ENCODE results near the gene HOXC11.

HOXC11 gene

DNA sequence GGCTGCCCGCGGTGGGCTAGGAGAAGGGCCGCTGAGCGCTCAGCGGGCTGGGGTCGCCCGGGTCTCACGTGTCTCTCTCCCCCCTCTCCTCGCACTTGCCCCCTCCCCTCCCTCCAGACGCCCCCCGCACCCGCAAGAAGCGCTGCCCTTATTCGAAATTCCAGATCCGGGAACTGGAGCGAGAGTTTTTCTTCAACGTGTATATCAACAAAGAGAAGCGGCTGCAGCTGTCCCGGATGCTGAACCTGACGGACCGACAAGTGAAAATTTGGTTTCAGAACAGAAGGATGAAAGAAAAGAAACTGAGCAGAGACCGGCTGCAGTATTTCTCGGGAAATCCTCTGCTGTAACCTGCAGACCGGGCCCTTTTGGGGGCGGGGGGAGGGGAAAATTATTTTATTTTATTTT, 2.1 kb downstream of the HOXC11 start:
- DNase-seq: no peak

DNA sequence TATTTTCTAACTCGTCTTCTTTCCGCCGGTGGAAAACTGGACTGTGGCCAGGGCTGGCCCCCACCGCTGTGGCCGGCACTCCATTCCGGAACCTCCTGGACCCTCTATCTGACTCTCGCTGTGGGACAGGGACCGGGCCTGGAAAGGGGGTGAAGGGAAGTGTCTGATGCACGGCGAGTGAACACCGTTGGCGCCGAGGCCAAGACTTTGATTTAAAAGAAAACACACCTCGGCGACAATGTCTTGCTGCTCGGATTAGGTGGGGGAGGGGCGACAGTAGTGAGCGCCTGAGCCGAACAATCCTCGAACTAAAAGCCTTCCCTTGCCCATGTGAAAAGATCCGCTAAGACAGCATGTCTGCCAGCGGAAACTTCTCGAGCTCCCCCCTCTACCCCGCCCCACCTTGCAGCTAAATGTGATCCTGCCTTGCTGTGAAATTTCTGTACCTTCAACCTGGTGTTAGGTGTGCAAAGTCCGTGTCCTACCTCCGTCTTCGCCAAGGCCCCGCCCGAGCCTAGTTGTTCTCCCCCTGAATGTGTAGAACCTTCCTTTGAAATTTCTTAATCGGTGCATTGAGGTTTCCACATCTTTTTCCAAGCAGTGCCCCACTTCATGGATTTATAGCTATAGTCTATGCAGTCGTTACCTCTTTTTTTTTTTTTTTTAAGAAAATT, 2.7 kb downstream of the HOXC11 start:
- no peak for DNase-seq

DNA sequence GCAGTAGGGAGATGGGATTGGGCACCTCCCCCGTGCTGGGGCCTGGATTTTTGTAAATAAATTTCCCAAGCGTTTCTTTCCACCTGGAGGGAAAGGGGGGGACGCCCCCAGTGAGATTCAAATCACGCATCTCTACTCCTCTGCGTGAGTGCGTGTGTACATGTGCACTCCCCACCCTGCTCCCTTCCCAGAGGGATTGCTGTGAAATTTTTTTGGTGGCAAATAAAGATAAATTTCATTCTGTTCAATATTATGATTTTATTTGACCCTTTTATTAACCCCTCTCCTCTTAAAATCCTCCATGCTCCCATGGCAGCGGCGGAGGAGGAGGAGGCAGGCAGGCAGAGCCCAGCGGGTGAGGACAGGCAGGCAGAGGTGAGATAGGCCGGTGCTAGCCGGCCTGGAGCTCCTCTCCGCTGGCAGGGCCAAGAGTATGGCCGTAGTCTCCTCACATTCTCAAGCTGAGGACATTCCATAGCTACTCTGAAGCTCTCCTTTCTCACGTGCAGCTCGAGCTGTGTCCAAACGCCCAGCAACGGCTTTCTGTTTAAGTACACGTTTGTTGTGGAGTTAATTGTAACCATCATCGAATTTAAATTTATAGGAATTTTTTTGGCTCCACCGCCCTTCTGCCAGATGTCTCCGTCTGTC, 3.4 kb downstream of the HOXC11 start:
- DNase-seq: no peak

DNA sequence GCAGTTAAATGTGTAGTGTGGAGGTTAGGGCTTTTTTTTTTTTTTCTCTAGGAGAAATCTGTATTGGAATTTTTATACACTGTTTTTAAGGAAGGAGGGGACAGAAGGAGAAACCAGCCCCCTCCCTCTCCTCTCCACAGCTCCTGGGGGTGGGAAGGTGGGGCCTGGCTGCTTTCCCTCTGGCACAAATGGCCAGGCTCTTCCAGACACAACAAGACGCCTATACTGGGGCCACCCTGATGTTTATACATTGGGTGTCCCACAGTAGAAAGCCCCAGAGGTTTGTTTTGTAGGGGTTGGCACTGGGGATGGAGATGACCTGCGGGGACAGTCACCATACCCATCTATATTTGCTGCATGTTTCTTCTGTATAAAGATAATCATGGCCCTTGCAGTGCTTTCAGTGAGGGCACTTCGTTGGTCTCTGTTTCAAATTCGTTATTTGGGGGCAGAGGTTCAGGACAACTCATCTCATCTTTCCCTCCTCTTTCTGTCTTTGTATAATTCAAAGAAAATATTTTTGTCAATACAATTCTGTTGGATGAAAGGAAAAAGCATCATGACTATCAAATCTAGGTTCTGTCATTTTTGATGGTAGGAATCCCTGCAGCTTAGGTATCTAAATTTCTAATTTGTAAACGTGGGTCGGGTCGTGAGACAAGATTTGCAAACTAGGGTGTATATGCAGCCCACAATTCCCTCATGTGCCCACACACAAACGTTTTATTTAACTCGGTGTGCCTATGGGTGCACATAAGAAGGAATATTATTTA, 4.1 kb downstream of the HOXC11 start:
- no peak for DNase-seq

DNA sequence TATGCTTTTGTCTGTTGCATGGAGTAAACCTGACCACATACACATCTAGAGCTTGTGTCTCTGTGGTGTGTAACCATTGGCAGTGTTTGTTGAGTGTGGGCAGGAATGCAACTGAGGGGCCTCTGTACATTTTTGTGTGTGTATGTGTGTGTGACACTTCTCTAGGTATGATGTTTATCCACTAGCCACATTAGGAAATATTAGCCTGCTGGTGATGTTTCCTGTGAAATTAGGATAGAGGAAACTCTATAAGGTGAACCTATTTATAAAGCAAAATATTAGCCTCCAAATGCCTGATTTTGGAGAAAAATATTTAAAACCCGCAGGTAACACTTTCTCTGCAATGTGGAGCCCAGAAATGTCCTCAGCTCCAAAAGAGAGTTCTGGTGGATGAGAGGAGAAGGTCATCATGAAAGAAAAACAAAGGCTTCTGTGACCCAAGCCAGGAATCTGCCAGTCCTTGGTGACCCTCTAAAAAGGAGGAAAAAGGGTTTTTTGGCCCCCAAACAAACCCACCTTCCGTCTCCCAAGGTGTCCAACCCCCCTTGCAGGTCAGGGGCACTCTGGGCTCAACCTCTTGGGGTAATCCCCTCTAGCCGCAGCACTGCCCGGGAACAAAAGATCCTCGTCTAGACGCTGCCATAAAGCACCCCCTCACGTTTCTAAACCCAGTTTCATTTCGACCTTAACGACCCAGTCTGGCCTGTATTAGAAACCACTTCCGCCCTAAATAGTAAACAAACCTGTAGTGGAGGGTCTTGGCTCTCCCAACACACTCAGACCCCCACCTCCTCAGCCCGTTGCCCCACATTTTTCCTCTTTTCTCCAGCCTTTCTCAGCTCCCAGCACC, 4.9 kb downstream of the HOXC11 start:
- DNase-seq: no peak

DNA sequence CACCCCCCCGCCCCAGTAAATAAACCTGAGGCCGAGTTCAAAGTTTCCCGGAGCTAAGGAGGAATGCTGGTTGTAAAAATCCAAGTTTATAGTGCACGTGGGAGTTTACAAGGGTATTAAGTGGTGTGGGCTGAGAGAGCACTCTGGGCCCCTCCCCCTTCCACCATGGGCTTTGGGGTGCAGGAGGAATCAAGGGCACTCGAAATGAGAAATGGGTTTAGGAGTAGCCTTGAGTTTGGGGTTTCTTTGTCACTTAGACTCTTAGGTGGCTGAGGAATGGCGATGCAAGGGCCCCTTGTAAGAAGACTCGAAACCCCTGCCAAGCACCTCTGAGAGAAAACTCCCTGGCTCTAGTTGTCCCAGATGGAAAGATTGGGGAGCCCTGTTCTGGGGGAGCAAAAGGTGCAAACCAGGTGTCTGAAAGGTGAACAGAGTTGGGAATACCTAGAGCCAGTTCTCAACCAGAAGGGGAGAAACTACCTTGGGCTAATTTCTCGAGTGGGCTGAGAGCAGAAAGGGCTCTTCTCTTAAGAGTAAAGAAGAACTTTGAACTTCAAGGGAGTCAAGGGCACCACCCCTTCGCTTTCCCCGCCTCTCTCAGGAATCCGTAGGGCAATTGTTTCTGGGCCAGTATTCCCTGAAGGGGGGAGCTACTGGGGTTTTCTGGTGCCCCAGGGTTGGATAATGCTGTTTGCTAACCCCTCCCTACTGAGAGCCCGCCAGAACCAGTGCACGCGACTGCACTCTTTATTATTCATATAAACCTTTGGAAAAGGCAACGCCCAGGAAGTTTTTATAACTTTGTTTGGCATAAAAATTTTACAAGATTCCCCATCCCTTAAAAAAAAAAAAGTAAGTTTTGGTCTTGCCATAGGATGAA, 5.8 kb downstream of the HOXC11 start:
- no peak for DNase-seq

DNA sequence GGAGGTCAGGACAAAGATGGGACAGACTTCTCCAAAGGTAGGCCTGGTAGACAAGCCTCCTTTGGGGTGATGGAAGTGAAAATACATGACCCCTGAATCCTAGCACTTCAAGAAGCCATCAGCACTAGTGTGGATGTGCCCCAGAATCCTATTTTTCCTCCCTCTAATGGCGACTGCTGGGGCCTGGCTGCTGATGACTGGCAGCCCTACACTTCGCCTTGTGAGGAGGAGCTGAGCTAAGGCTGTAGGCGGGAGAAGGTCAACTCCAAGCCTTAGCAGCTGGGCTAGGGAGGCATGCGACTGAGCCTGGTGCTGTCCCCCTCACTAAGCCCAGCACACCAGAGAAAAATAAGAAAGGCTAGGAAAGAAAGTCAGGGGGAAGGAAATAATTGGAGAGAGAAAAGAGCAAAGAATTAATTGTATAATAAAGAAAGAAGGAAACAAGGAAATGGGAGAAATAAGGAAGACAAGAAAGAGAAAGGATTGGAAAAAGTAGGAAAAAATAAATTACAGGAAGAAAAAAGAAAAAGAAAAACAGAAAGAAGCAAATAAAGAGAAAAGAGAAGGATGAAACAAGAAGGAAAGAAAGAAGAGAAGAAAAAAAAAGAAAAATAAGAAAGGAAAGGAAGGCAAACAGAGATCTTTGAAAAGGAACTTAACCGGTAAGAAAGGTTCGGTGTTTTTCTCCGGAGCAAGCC, 7.3 kb downstream of the HOXC11 start:
- no peak for DNase-seq

DNA sequence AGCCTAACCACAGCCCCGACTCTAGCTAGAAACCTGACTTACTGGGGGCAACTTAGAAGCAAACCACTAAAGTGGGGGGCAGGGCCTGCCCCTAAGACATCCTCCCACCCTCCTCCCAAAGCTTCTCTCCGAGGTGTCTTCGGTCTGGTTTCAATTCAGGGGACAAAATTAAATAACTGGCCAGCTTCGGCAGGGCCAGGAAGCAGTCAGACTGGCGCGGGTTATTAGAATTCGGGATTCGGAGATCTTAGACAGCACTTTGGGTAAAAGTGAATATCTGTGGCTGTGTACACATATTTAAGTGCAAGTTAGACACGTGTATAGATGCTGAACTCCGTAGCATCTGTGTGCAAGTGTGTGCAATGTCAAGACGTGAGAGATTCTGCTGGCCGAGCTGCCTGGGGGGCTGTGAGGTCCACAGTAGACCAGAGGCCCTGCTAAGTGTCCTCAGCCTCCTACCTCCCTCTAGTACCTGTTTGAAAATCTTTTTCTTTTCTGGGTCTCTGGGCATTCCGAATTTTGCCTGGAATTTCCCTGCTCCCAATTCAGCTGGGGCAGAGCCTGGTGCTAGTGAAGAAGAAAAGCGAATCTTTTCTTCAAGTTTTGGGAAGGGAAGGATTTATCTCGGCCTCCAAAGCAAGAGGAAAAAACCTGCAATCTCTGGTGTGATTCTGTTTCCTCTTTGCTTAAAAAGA, 8.0 kb downstream of the HOXC11 start:
- no peak for DNase-seq

DNA sequence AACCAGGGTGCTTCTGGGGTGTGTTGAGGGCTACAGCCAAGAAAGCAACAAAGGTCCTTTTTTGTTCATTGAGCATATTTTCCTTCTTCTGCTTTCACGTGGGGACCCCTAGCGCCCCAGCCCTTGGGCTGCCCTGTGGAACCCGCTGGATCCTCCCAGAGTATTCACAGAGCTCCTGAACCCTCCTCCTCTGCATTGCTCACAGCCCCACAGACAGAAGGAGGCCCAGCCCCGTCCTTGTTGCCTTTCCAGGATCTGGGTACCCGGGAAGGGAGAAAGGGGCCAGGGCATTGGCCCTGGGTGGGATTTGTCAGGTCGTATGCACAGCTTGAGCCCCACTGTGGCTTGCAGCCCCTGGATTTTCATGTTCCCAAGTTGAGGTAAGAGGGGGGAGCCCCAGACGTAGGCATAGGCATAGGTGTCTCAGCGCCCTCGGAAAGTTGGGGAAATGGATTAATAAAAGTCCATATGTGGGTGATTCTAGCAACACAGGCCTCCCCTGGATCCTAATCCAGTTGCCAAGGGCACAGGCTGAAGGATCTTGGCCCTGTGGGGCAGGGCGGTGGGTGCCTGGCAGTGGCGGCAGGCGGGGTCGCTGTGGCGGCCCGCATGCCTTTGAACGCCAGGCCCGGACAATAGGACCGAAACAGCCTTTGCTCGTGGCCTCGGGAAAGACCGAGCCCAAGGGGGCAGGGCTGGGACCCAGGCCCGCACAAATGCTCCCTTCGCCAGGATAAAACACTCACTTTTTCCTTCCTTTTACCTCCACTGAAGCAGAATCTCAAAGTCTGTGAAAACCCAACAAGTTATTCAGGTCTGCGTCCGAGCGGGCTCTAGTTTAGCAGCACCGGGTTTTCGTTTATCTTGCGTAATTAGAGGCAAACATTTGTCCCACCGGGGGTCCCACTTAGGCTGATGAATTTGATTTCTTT, 9.0 kb downstream of the HOXC11 start:
- DNase-seq: no peak

DNA sequence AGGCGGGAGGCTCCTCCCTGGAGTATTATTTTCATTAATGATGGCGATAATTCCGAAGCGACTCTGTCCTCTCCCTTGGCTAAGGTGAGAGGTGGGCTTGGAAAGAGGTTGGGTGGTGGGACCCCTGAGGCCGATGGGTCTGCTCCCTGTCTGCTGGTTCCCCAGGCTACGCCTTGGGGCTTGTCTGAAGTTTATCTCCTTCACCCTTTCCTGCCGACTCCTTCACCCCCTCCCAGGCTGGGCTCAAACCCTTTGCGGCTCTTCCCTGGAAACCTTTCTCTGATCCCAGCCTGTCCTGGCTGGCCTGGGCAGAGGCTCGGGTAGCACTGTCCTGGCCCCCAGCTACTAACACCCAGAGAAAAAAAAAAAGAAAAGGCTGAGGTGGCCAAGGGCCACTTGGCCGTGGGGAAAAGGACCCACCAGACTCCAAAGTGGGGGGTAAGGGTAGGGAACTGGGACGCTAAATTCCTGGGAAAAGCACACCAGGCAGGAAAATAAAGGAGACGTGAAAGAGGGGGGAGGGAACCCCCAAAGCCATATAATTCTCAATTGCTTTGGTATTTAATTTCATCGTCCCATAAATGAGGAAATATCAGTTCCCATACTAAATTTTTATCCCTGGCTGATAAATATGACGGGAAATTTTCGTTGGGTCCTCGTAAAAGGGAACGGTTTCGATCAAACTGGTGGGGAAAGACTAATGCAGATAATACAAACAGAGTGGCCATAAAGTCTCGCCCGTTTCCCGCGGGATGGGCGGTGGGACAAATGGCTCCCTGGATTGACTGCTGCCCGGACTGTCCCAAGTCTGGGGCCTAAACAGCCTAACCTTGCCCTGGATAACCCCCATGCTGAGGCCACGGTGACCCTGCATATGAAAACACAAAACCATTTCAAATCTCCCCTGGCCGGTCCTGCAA, 10.0 kb downstream of the HOXC11 start:
- no peak for DNase-seq

DNA sequence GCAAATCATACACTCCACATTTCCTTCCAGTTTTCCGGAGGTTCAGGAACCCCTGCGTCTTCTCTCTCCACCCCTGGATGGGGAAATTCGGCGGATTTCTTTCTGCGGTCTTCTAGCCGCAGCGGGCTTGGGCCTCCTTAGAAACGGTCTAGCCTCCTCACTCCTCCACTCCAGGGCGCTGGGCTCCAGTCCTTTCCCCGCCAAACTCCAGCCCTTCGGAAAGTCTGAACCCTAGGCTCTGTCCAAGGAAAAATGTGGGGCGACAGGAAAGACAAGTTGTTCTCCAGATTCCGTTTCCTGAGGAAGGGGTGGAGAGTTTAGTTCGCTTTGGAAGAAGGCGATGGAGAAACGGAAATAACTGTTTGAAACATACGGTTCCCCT, 10.6 kb downstream of the HOXC11 start:
- DNase-seq: no peak

DNA sequence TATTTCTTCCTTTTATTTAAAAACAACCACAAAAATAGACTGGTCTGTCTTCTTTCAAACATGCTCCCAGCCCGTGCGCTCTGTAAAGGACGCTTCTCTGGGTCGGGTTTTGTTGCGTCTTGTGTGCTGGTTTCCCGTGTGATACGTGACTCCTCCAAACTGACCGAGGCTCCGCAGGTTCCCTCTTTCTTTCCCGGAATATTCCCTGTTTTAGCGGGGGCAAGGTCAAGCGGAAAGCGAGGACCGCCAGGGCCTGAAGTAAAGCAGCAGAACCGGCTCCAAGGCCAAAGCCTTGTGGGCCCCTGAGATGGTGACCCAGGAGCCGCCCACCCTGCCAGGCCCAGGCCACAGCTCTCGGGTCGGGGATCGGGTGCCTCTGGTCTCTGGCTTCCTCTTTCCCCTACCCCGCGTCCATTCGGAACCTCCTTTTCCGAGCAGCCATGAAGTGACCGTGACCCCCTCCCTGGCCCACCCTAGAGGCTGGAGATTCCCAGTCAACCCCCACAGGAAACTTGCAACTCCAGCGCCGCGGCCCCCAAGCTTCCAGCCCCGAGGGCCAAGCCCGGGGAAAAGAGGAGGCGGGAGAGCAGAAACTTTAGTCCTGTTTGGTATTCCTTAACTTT, 11.1 kb downstream of the HOXC11 start:
- DNase-seq: no peak

DNA sequence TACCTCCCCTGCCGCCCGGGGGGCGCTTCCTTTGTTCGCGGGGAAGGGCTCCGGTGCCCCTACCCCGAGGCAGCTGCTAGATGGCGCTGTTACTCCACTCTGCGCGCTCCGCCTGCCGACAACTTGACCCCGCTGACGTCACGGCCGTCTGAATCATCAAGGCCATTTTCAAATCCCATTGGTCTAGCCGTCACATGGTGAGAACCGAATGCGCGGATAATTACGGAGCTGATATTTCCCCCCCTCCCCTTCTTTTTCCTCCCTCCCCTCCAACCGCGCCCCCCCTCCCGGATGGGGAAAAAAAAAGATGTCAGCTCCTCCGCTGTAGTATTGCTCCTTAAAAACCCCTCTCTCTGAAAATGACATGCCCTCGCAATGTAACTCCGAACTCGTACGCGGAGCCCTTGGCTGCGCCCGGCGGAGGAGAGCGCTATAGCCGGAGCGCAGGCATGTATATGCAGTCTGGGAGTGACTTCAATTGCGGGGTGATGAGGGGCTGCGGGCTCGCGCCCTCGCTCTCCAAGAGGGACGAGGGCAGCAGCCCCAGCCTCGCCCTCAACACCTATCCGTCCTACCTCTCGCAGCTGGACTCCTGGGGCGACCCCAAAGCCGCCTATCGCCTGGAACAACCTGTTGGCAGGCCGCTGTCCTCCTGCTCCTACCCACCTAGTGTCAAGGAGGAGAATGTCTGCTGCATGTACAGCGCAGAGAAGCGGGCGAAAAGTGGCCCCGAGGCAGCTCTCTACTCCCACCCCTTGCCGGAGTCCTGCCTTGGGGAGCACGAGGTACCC, 12.2 kb downstream of the HOXC11 start, which contains the start of gene HOXC10:
Gene HOXC10, plus strand, starts transcription at position 246 of the 791 bp plus-strand sequence. Its CDS starts 114 bp downstream, at position 360.
- no peak for DNase-seq

DNA sequence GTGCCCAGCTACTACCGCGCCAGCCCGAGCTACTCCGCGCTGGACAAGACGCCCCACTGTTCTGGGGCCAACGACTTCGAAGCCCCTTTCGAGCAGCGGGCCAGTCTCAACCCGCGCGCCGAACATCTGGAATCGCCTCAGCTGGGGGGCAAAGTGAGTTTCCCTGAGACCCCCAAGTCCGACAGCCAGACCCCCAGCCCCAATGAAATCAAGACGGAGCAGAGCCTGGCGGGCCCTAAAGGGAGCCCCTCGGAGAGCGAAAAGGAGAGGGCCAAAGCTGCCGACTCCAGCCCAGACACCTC, 12.7 kb downstream of the HOXC11 start:
- no peak for DNase-seq

DNA sequence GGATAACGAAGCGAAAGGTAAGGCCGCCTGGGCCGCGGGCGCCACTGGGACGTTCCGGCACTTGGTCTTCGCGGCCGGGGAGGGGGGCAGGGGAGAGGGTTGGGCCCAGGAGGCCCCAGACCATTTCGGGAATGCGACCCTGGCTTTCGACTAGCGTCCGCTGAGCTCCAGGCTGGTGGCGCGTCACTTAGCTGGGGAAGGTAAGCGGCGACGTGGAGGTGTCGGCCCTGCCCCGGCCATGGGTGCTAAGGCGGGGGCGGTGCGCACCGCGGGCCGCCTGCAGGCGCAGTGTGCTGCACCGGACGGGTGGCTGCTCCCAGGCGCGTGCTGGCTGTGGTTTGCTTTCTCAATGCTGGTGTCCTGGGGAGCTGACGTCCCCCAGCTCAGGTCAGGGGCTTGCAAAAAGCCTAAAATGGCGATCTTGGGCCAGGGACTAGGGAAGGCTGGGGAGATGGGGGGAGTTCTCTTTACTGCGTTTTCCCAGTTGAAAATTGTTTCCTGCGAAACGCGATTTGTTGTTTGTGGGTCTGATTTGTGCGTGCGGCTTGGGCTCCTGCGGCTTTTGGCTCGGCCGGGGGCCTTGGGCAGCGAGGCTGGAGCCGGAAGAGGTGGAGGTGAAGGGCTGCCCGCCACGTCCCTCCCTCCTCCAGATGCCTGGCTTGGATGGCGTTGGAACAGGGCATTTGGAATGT, 13.2 kb downstream of the HOXC11 start:
- no peak for DNase-seq

DNA sequence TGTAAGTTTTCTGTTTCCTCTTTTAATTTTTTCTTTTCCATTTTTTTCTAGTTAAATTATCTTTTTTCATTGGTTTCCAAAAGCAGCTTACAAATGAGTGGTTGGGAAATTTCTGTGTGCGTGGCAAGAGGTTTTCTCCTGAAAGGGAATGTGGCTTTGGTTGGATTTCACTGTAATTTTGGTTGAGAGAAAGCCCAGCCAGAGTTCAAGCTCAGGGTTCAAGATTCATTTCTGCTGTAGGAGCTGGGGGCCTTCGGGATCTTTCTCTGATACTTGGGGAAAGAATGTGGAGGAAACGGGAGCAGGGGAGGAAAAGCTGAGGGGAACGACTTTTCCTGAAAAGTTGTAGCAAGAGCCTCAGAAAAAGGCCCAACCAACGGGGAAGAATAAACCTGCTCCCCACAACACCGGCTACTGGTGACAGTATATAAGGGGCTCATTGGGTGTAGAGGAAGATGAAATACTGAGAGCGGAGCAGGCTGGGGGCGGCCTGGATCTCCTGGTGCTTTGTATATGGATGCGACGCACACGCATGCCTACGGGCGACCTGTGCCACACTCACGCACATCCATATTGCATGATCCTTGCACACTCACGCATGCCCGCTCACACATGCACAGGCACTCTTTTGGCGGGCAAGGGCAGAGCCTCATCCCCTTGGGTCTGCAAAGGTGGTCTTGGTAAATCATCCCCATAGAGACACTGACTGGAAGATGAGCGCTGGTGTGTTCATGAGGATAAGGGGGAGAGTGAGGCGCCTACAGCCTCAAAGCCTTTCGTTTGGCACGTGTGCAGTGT, 14.0 kb downstream of the HOXC11 start:
- no peak for DNase-seq

Data from NCI-H2029 treated with DMSO at 0.1 percent for 48 hours (cell line).